DOHH2 (cell line): ENCODE results near the gene ACSBG1.

ENCODE experiments used
- H3F3A ChIP-seq: fragments of 200-600 bp; sonication (generic), shearing (Covaris generic); 2 replicates; pipeline ENCODE4 v1.6.0; 2016; ENCODE audit warnings: antibody characterized with exemption, mild to moderate bottlenecking; ENCODE audit not compliant: control insufficient read depth, insufficient read depth
- H3K27ac ChIP-seq: fragments of 200-600 bp; sonication (generic); 2 replicates; pipeline ENCODE4 v1.5.1; 2014; ENCODE audit warnings: low read depth, mild to moderate bottlenecking, low read length, moderate library complexity
- H3K27me3 ChIP-seq: fragments of 200-600 bp; sonication (generic); 2 replicates; pipeline ENCODE4 v1.6.1; 2014; ENCODE audit warnings: mild to moderate bottlenecking, low read length, mixed read lengths; ENCODE audit not compliant: control insufficient read depth
- H3K36me3 ChIP-seq: fragments of 200-600 bp; sonication (generic); 2 replicates; pipeline ENCODE4 v1.6.1; 2014; ENCODE audit warnings: mild to moderate bottlenecking, low read length, moderate library complexity, mixed read lengths; ENCODE audit not compliant: control insufficient read depth
- H3K4me1 ChIP-seq: fragments of 200-600 bp; sonication (generic); 2 replicates; pipeline ENCODE4 v1.6.1; 2014; ENCODE audit warnings: mild to moderate bottlenecking, low read length, mixed read lengths; ENCODE audit not compliant: control insufficient read depth
- H3K4me2 ChIP-seq: fragments of 200-600 bp; sonication (generic); 2 replicates; pipeline ENCODE4 v1.6.0; 2014; ENCODE audit warnings: mild to moderate bottlenecking, low read length, moderate library complexity
- H3K4me3 ChIP-seq: fragments of 200-600 bp; sonication (generic); 2 replicates; pipeline ENCODE4 v1.5.1; 2014; ENCODE audit warnings: mild to moderate bottlenecking, low read length, mixed read lengths
- H3K79me2 ChIP-seq: fragments of 200-600 bp; sonication (generic); 2 replicates; pipeline ENCODE4 v1.6.1; 2014; ENCODE audit warnings: mild to moderate bottlenecking, low read length, mixed read lengths; ENCODE audit not compliant: control insufficient read depth
- H3K9me2 ChIP-seq: fragments of 200-600 bp; sonication (generic); replicated peaks from 2 replicates; pipeline ENCODE4 v1.6.1; 2014; ENCODE audit warnings: mild to moderate bottlenecking, low read length, mixed read lengths; ENCODE audit not compliant: control insufficient read depth
- H3K9me3 ChIP-seq: fragments of 200-600 bp; sonication (generic); 2 replicates; pipeline ENCODE4 v1.6.1; 2014; ENCODE audit warnings: antibody characterized with exemption, low read length, mixed read lengths; ENCODE audit not compliant: control insufficient read depth, insufficient read depth
- H4K20me1 ChIP-seq: fragments of 200-600 bp; sonication (generic); 2 replicates; pipeline ENCODE4 v1.6.0; 2014; ENCODE audit warnings: low read depth, mild to moderate bottlenecking, antibody characterized with exemption, low read length, moderate library complexity; ENCODE audit not compliant: control insufficient read depth, insufficient read depth
- CTCF ChIP-seq: fragments of 200-600 bp; sonication (generic); IDR thresholded peaks from one replicate; pipeline ENCODE4 v1.5.1; 2014; ENCODE audit warnings: antibody characterized with exemption, mild to moderate bottlenecking, low read depth, low read length; ENCODE audit not compliant: poor library complexity, severe bottlenecking
- EZH2phosphoT487 ChIP-seq: fragments of 200-600 bp; sonication (generic); IDR thresholded peaks from 2 replicates; pipeline ENCODE4 v1.6.1; 2017; ENCODE audit warnings: borderline replicate concordance, mild to moderate bottlenecking, antibody characterized with exemption, low read length, moderate library complexity, mixed read lengths

Gene ACSBG1

GRCh38 chr15:78237146-78237545, 2.8 kb upstream of the ACSBG1 start:
- Histone ChIP-seq H3K79me2 (no peaks in the 10 kb centered on the region), H3K4me2 (no peak overlapping the region)
- TF ChIP-seq EZH2phosphoT487, result no peak
- no peak for TF ChIP-seq CTCF

DNA sequence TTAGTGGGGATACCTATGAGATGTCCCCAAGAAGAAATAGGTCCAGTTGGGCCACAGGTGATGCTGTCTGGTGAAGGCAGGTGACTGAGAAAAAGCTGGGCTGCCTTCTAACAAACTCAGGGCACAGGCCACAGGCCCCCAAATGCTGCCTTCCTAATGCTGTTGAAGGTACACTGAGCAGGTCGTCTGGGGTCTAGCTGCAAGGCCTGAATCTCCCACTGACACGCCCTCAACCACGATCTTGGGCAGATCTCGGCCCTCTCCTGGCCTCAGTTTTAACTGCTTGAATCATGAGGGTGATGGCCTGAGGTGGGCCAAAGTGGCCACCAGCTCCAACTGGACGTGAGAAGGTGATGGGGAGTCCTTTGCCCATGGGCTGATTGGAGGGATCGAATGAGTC, 2.1 kb upstream of the ACSBG1 start:
- no peaks in the 10 kb centered on the region for H3K9me3 ChIP-seq
- no peaks in the 10 kb centered on the region for H3F3A ChIP-seq
- no peaks in the 10 kb centered on the region for H3K79me2 ChIP-seq
- H3K4me2 ChIP-seq, result no peak overlapping the region
- TF ChIP-seq CTCF (no peak), EZH2phosphoT487 (no peak)
- H3K27me3 ChIP-seq, result peaks cover 36% of the 10 kb centered on the region
- no peaks in the 10 kb centered on the region for H3K36me3 ChIP-seq
- no peaks in the 10 kb centered on the region for H4K20me1 ChIP-seq
- H3K4me1 ChIP-seq, result 0 out of 2 replicates have a peak, but pooled peaks cover 4% of the 10 kb centered on the region
- H3K27ac ChIP-seq, result no peak overlapping the region
- H3K4me3 ChIP-seq, result no peak overlapping the region
- H3K9me2 ChIP-seq, result no peaks in the 10 kb centered on the region

More at GRCh38 chr15:78237146-78237545, 2.8 kb upstream of the ACSBG1 start:
- H3K27ac ChIP-seq, result no peak overlapping the region
- no peaks in the 10 kb centered on the region for H3K36me3 ChIP-seq
- H3K4me1 ChIP-seq, result 0 out of 2 replicates have a peak, but pooled peaks cover 4% of the 10 kb centered on the region
- H3F3A ChIP-seq, result no peaks in the 10 kb centered on the region
- no peak overlapping the region for H3K4me3 ChIP-seq
- H3K9me2 ChIP-seq, result no peaks in the 10 kb centered on the region
- no peaks in the 10 kb centered on the region for H3K9me3 ChIP-seq
- H3K27me3 ChIP-seq, result peaks cover 32% of the 10 kb centered on the region
- no peaks in the 10 kb centered on the region for H4K20me1 ChIP-seq

DNA sequence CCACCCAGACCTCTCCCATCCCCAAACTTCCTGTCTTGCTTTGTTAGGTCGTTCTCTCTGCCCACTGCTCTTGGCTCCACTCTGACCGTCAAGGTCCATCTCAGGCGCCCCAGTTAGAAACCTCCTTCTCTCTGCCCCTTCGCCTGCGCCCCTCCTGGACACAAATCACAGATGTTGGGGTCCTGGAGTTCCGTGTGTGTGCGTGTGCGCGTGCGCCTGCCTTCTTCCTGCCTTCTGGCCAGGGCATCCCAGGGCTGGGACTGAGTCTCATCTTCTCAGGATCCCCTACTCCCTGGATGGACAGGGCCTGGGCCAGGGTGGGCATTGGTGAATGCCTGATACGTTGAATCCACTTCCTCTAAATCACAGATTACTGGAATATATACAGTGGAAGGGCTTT, 869 bp downstream of the ACSBG1 start:
- Histone ChIP-seq H3K9me3 (no peaks in the 10 kb centered on the region), H3K27me3 (peaks cover 34% of the 10 kb centered on the region), H4K20me1 (no peaks in the 10 kb centered on the region), H3K36me3 (no peaks in the 10 kb centered on the region), H3K4me2 (no peak overlapping the region), H3F3A (no peaks in the 10 kb centered on the region), H3K79me2 (no peaks in the 10 kb centered on the region), H3K27ac (no peak overlapping the region), H3K9me2 (no peaks in the 10 kb centered on the region), H3K4me1 (0 out of 2 replicates have a peak, but pooled peaks cover 4% of the 10 kb centered on the region), H3K4me3 (no peak overlapping the region)
- TF ChIP-seq EZH2phosphoT487, result no peak
- TF ChIP-seq CTCF, result no peak

DNA sequence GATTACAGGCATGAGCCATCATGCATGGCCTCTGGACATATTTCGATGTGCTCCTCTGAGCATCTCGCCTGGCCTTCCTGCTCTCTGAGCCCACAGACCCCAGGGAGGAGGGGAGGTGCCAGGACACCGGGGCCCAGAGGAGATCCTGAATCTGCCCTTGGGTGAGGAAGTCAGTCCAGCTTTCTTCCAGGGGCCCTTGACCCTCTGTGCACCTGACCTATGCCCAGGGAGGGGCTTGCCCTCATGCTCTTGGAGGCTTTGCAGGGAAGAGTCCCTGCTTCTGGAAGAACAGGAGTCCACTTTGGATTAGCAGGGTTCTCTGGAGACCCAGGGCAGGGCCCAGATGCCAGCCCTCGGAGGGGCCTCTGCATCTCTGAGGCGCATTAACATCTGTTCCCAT, 1.4 kb downstream of the ACSBG1 start:
- no peak overlapping the region for H3K4me2 ChIP-seq

More for the DNA sequence above, 1.4 kb downstream of the ACSBG1 start:
- peaks cover 34% of the 10 kb centered on the region for H3K27me3 ChIP-seq
- H3K27ac ChIP-seq, result no peak overlapping the region
- no peaks in the 10 kb centered on the region for H3K36me3 ChIP-seq
- H3K9me2 ChIP-seq, result no peaks in the 10 kb centered on the region
- H4K20me1 ChIP-seq, result no peaks in the 10 kb centered on the region
- no peaks in the 10 kb centered on the region for H3K9me3 ChIP-seq
- 0 out of 2 replicates have a peak, but pooled peaks cover 4% of the 10 kb centered on the region for H3K4me1 ChIP-seq
- no peak overlapping the region for H3K4me3 ChIP-seq
- H3F3A ChIP-seq, result no peaks in the 10 kb centered on the region
- H3K79me2 ChIP-seq, result no peaks in the 10 kb centered on the region
- no peak for TF ChIP-seq EZH2phosphoT487
- TF ChIP-seq CTCF, result no peak
